Activated naive CD4-positive, alpha-beta T cell treated with anti-CD3 and anti-CD28 coated beads, Interleukin-2, amount 10 ng/mL, durations not matched to agents 7 days and 5 days (primary cell): ENCODE data around the gene SERPINB8.

ENCODE experiments used
- CTCF ChIA-PET: fragments of 350-600 bp; sonication (Branson Sonifier 250); formaldehyde crosslinking; loops from one replicate; lab custom pipeline; 2021; ENCODE audit warnings: antibody characterized with exemption; lab: Charles Lee
- DNase-seq: peaks from one replicate; pipeline ENCODE4 v3.0.0-alpha.2; 2020
- H3K27ac Mint-ChIP-seq: one replicate; pipeline ENCODE4 v1.8.0; 2021; ENCODE audit warnings: mild to moderate bottlenecking, moderate library complexity, mixed read lengths
- H3K27me3 Mint-ChIP-seq: one replicate; pipeline ENCODE4 v1.8.0; 2021; ENCODE audit warnings: mild to moderate bottlenecking, mixed read lengths
- H3K36me3 Mint-ChIP-seq: one replicate; pipeline ENCODE4 v1.8.0; 2021; ENCODE audit warnings: mixed read lengths
- H3K4me1 Mint-ChIP-seq: one replicate; pipeline ENCODE4 v1.8.0; 2021; ENCODE audit warnings: mixed read lengths
- H3K4me3 Mint-ChIP-seq: one replicate; pipeline ENCODE4 v1.8.0; 2021; ENCODE audit warnings: mild to moderate bottlenecking, moderate library complexity, mixed read lengths
- H3K9me3 Mint-ChIP-seq: one replicate; pipeline ENCODE4 v1.8.0; 2021; ENCODE audit warnings: mixed read lengths

The SERPINB8 gene

DNA sequence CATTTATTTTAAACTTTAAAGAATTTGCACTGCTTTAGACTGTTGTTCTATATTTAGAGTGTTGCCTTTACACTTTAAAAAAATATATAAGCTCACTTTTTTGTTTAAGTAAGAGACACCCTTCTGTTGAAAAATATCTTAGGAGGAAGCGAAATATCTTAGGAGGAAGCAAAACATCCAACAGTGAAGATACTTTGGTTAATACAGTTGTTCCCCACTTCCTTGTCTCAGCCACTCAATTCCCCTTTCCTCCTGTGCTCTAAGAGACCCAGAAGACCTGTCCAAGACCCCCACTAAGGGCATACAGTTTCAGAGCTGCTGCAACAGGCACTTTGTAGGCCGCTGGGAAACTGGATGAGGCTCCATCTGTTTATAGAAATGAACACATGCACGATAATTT lies 5.7 kb downstream of the SERPINB8 start:
- no peak overlapping the region for H3K4me3 Mint-ChIP-seq
- H3K36me3 Mint-ChIP-seq, result no peaks in the 10 kb centered on the region
- H3K27ac Mint-ChIP-seq, result no peak overlapping the region
- H3K9me3 Mint-ChIP-seq, result no peaks in the 10 kb centered on the region
- no peaks in the 10 kb centered on the region for H3K27me3 Mint-ChIP-seq
- CTCF ChIA-PET, result interaction anchor here (1.0 to 5.0 kb wide), 7 partner anchors 9 to 461 kb away, joined by 3 to 56 read pairs (median 7); partner anchors contain the start of gene HMSD
- peaks cover 21% of the 10 kb centered on the region for H3K4me1 Mint-ChIP-seq
- no peak for DNase-seq

DNA sequence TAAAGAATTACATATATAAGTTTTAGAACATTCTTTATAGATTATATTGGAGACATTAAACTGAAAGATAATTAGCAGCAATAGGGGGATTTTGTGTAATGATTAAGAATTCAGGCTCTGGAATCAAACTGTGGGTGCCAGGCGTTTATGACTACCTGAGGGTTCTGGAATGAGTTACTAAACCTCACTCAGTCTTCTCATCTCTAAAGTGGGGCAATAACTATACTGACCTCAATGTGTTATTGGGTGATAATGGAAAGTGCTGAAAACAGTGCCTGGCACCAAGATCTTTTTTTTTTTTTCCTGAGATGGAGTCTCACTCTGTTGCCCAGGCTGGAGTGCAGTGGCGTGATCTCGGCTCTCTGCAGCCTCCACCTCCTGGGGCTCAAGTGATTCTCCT lies 7.2 kb downstream of the SERPINB8 start:
- Mint-ChIP-seq H3K9me3 (no peaks in the 10 kb centered on the region), H3K27me3 (no peaks in the 10 kb centered on the region), H3K27ac (no peak overlapping the region), H3K36me3 (no peaks in the 10 kb centered on the region), H3K4me3 (no peak overlapping the region), H3K4me1 (peaks cover 9% of the 10 kb centered on the region)
- no peak for DNase-seq
- CTCF ChIA-PET, result interaction anchor here (5.0 kb wide), 1 partner anchor 14 kb away, joined by 56 read pairs; no protein-coding TSS in a partner anchor

DNA sequence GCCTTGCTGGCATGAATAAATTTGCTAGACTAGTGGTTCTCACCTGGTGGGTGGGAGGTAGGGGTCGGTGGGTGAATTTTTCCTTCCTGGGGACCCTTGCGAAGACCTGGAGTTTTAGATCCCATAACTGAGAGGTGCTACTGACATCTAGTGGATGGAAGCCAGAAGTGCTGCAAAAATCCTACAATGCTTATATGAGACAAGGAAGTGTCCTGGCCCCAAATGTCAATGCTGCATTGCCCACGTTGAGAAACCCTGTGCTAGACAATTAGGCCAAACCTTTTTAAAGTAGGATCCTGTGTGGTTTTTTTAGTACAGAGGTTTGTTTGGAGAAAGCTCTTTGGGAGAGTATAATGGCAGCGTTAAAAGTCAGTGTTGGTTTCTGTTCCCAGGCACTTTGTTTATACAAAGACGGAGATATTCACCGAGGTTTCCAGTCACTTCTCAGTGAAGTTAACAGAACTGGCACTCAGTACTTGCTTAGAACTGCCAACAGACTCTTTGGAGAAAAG lies 9.6 kb downstream of the SERPINB8 start:
- Mint-ChIP-seq H3K9me3 (no peaks in the 10 kb centered on the region), H3K27ac (no peak overlapping the region), H3K4me3 (no peak overlapping the region), H3K36me3 (no peaks in the 10 kb centered on the region), H3K27me3 (no peaks in the 10 kb centered on the region), H3K4me1 (peaks cover 9% of the 10 kb centered on the region)
- peak; percentile 52 for DNase-seq
- CTCF ChIA-PET, result interaction anchor here (0.6 to 1.0 kb wide), 4 partner anchors 18 to 460 kb away, joined by 3 read pairs; no protein-coding TSS in a partner anchor

DNA sequence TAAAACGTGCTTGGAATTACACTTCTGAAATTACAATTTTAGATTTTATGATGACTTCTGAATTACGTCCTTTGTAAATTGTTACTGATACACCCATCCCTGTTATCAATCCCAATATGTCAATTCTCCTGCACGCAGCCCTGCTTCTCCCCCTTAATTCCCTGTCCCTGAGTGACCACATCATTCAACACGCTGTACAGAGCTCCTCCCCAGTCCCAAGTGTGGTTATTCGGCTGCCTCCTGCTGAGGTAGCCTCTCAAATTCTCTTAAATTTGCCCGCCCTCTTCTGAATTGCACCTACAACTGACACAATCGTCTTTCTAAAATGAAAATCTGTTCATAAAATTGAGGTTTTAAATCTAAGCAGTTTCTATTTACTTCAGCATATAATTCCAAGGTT lies 10.1 kb downstream of the SERPINB8 start:
- H3K4me3 Mint-ChIP-seq, result no peak overlapping the region
- H3K4me1 Mint-ChIP-seq, result peaks cover 9% of the 10 kb centered on the region
- no peaks in the 10 kb centered on the region for H3K36me3 Mint-ChIP-seq
- no peaks in the 10 kb centered on the region for H3K27me3 Mint-ChIP-seq
- CTCF ChIA-PET, result interaction anchor here (0.6 to 1.0 kb wide), 4 partner anchors 19 to 461 kb away, joined by 3 read pairs; no protein-coding TSS in a partner anchor
- no peak for DNase-seq
- H3K9me3 Mint-ChIP-seq, result no peaks in the 10 kb centered on the region
- H3K27ac Mint-ChIP-seq, result no peak overlapping the region

DNA sequence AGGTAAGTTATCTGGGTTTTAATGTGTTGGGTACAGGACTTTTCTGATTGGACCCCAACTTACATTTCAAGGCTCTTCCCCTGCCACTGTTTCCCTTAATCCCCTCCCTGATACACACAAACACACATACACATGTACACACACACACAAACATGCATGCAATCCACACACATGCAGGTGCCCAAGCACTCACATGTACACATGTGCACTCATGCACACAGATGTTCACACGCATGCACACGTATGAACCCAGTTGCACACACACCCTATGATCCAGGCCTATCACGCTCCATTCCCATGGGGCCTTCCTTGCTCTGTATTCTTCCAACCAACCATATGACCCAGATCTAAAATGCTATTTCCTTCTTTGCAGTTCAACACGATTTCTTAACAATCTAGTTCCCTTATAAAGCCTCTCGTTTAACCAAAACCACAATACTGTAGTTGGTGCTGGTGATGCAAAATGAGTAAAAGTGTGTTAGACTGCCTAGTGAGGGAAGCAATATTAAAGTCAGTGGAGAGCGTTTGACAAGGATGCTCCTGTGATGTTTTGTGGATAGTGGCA lies 11.1 kb downstream of the SERPINB8 start:
- Mint-ChIP-seq H3K36me3 (no peaks in the 10 kb centered on the region), H3K9me3 (no peaks in the 10 kb centered on the region), H3K27me3 (no peaks in the 10 kb centered on the region), H3K27ac (no peak overlapping the region), H3K4me3 (no peak overlapping the region), H3K4me1 (peaks cover 9% of the 10 kb centered on the region)
- DNase-seq, result no peak
- CTCF ChIA-PET, result interaction anchor here (0.9 to 1.1 kb wide), 2 partner anchors 14 to 45 kb away, joined by 3 read pairs; no protein-coding TSS in a partner anchor

DNA sequence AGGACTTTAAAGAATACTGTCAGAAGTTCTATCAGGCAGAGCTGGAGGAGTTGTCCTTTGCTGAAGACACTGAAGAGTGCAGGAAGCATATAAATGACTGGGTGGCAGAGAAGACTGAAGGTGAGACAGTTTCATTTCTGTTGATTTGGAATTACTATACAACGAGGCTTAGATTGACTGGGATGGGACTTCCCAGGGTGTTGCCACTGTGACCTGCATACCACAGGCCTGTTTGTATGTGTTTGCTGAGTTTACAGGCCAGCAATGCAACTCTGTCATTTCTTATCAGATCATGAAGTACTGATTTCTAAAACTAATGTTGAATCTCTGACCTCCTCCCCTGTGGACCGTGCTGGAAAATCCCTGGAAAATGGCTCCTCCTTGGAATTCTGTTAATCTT lies 11.8 kb downstream of the SERPINB8 start:
- no peak for DNase-seq
- Mint-ChIP-seq H3K27ac (no peak overlapping the region), H3K27me3 (no peaks in the 10 kb centered on the region), H3K4me3 (no peak overlapping the region), H3K4me1 (peaks cover 9% of the 10 kb centered on the region), H3K36me3 (no peaks in the 10 kb centered on the region), H3K9me3 (no peaks in the 10 kb centered on the region)
- CTCF ChIA-PET, result interaction anchor here (0.9 to 1.1 kb wide), 2 partner anchors 13 to 46 kb away, joined by 3 read pairs; no protein-coding TSS in a partner anchor

DNA sequence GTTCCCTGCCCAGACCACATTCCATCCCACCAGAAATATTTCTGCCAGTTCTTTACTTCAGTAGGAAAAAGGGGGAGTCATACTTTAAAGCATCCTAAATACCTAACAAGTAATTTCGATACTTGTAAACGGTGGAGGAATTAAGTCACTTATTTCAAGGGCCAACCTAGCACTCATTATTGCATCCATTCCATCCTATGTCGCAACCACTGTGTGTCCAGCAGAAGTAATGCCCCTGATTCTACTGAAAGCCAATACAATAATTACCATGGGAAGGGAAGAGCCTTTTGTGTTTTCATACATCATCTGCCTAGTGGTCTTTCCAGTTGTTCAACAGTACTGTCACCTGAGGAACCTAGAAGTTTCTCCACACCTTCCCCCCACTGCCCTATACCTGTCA lies 12.5 kb downstream of the SERPINB8 start:
- H3K27ac Mint-ChIP-seq, result no peak overlapping the region
- CTCF ChIA-PET, result interaction anchor here (1.0 kb wide), 1 partner anchor 19 kb away, joined by 3 read pairs; no protein-coding TSS in a partner anchor
- DNase-seq, result no peak
- H3K4me3 Mint-ChIP-seq, result no peak overlapping the region
- H3K9me3 Mint-ChIP-seq, result no peaks in the 10 kb centered on the region
- peaks cover 9% of the 10 kb centered on the region for H3K4me1 Mint-ChIP-seq
- H3K27me3 Mint-ChIP-seq, result no peaks in the 10 kb centered on the region
- no peaks in the 10 kb centered on the region for H3K36me3 Mint-ChIP-seq

DNA sequence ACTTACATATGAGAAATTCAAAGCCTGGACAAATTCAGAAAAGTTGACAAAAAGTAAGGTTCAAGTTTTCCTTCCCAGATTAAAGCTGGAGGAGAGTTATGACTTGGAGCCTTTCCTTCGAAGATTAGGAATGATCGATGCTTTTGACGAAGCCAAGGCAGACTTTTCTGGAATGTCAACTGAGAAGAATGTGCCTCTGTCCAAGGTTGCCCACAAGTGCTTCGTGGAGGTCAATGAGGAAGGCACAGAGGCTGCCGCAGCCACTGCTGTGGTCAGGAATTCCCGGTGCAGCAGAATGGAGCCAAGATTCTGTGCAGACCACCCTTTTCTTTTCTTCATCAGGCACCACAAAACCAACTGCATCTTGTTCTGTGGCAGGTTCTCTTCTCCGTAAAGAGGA lies 17.0 kb downstream of the SERPINB8 start:
- no peak overlapping the region for H3K4me3 Mint-ChIP-seq
- H3K36me3 Mint-ChIP-seq, result no peaks in the 10 kb centered on the region
- H3K9me3 Mint-ChIP-seq, result no peaks in the 10 kb centered on the region
- H3K4me1 Mint-ChIP-seq, result no peaks in the 10 kb centered on the region
- H3K27me3 Mint-ChIP-seq, result no peaks in the 10 kb centered on the region
- H3K27ac Mint-ChIP-seq, result no peak overlapping the region
- CTCF ChIA-PET, result interaction anchor here (1.9 kb wide), 1 partner anchor 23 kb away, joined by 7 read pairs; no protein-coding TSS in a partner anchor
- no peak for DNase-seq

DNA sequence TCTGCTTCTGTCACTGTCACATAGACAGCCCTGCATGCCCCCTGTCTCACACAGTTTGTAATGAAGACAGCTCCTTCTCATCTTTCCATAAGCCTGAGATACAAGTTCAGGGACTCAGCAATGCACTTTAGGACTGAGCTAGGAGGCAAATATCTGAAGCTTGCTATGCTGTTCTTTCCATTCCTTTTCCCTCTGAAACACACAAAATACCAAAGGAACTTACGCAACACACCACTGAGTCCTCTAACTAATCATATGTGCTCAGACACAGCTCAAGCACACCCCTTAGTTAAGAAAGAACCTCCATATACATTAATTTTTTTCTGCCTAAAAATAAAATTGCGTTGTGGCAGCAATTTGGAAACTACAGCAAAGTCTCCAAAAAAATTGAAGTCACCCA lies 17.9 kb downstream of the SERPINB8 start:
- CTCF ChIA-PET, result interaction anchor here (1.9 kb wide), 1 partner anchor 24 kb away, joined by 7 read pairs; no protein-coding TSS in a partner anchor
- no peak for DNase-seq
- no peak overlapping the region for H3K27ac Mint-ChIP-seq

DNA sequence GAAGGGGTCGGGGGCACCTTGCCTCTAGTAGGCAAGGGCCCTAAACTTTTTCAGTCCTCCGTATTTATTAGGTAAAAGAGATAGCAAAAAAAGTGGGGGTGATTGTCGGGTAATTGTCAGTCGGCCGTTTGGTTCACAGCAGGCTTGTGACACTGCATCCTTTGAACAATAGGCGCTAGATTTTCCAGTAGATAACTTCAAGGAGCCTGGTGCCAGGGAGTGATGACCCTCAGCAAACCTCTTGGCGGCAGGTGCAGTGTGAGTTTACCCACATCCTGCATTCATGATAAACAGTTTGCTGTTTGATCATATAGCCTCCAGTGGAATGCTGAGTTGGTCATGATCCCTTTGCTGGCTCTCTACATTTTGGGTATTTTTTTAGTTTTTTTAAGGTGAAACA lies 22.9 kb downstream of the SERPINB8 start:
- Mint-ChIP-seq H3K9me3 (peaks cover 16% of the 10 kb centered on the region), H3K4me1 (peaks cover 7% of the 10 kb centered on the region), H3K27me3 (no peaks in the 10 kb centered on the region), H3K4me3 (no peak overlapping the region), H3K27ac (no peak overlapping the region), H3K36me3 (no peaks in the 10 kb centered on the region)
- DNase-seq, result no peak
- CTCF ChIA-PET, result no interaction called here

More for the DNA sequence above, 17.9 kb downstream of the SERPINB8 start:
- H3K27me3 Mint-ChIP-seq, result no peaks in the 10 kb centered on the region
- H3K9me3 Mint-ChIP-seq, result no peaks in the 10 kb centered on the region
- no peaks in the 10 kb centered on the region for H3K36me3 Mint-ChIP-seq
- H3K4me1 Mint-ChIP-seq, result peaks cover 4% of the 10 kb centered on the region
- no peak overlapping the region for H3K4me3 Mint-ChIP-seq

DNA sequence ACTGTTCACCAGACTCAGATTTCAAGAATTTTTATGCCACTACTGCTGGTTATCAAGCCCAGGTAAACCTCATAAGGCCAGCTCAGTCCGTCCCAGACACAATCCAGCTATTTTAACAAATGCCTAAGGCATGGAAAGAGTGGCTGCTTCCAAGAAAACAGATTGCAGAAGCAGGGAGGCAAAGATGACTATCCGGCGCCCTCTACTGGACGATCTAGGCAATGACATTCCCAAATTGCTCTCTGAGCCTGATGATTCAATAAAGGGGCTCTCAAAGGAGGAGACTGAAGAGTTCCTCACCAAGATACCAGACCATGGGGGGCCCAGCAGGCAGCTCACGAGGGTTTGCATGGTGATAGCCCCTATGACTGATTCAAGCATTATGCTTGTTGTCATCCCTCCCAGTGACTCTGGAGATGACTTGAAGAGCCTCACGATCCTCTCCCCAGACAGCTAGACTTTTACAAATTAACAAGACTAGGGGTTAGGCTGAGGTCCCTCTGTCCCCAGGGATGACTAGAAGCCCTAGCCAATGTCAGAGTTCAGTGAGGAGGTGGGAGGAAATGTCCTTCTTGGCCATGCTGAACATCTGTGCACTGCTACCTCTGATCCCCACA lies 25.0 kb downstream of the SERPINB8 start:
- Mint-ChIP-seq H3K27me3 (no peaks in the 10 kb centered on the region), H3K36me3 (no peaks in the 10 kb centered on the region), H3K4me3 (no peak overlapping the region), H3K9me3 (peaks cover 16% of the 10 kb centered on the region), H3K27ac (no peak overlapping the region), H3K4me1 (peaks cover 7% of the 10 kb centered on the region)
- DNase-seq, result peak; percentile 61
- CTCF ChIA-PET, result interaction anchor here (0.6 to 3.5 kb wide), 9 partner anchors 10 to 492 kb away, joined by 3 to 20 read pairs (median 3); no protein-coding TSS in a partner anchor

DNA sequence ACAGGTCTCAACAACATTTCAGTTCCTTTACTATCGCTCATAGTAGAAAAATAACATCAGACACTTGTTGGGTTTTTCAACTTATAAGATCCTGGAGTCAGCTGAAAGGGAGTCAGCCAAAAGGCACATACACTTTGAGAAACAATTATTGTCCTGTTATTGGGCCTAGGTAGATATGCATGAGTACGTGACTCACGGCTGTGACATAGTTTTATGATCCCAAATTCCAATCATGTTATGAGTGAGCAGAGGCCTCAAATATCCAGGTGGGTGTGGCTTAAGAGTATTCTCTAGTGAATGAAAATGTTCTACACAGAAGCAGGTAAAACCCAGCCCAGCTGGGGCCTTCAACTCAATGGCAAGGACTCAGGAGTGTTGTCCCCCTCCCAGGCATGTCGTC lies 27.2 kb downstream of the SERPINB8 start:
- no peak overlapping the region for H3K27ac Mint-ChIP-seq
- CTCF ChIA-PET, result interaction anchor here (1.2 to 1.3 kb wide), 3 partner anchors 12 to 33 kb away, joined by 3 to 4 read pairs (median 4); no protein-coding TSS in a partner anchor
- peaks cover 7% of the 10 kb centered on the region for H3K4me1 Mint-ChIP-seq
- H3K4me3 Mint-ChIP-seq, result no peak overlapping the region
- peaks cover 16% of the 10 kb centered on the region for H3K9me3 Mint-ChIP-seq
- peaks cover 6% of the 10 kb centered on the region for H3K27me3 Mint-ChIP-seq
- no peaks in the 10 kb centered on the region for H3K36me3 Mint-ChIP-seq
- DNase-seq, result no peak

DNA sequence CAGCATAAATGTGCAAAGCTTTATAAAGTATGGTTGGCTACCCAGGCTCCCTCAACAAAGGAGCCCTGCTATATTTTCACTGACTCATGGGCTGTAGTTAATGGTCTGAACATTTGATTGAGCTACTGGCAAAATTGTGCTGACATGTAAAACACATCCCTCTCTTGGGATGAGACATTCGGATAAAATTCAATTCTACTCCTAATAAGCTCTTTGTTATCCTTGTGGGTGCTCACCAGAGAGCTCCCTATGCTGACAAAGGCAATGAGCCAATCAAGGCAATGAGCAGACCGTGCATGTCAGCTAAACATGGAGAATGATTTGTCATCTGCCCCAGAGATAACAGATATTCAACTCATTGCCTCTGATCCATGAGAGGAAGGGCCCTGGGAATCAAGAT lies 27.7 kb downstream of the SERPINB8 start:
- CTCF ChIA-PET, result interaction anchor here (0.5 to 1.3 kb wide), 3 partner anchors 21 to 420 kb away, joined by 3 to 4 read pairs (median 3); no protein-coding TSS in a partner anchor
- Mint-ChIP-seq H3K4me1 (peaks cover 4% of the 10 kb centered on the region), H3K36me3 (no peaks in the 10 kb centered on the region), H3K27ac (no peak overlapping the region), H3K27me3 (peaks cover 10% of the 10 kb centered on the region), H3K9me3 (peaks cover 16% of the 10 kb centered on the region), H3K4me3 (no peak overlapping the region)
- DNase-seq, result no peak

DNA sequence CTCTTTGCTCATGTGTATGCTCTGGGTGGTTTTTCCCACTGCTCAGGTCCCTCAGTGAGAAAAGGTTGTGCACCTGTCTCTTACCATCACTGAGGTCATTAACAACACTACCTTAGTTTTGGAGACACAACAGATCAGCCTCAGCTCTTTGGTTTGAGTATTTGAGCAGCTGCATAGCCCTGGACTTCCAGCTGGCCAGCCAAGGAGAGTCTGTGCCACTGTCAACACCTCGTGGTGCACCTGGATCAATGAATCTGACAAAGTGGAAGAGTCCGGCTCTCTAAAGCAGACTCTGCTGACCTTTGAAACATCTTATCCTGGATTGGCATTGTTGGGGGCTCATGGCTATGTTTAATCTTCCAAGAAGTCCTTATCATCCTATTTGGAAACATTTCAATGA lies 30.0 kb downstream of the SERPINB8 start:
- H3K27ac Mint-ChIP-seq, result no peak overlapping the region
- peaks cover 21% of the 10 kb centered on the region for H3K27me3 Mint-ChIP-seq
- CTCF ChIA-PET, result interaction anchor here (1.3 kb wide), 1 partner anchor 20 kb away, joined by 3 read pairs; no protein-coding TSS in a partner anchor
- H3K4me3 Mint-ChIP-seq, result no peak overlapping the region
- no peaks in the 10 kb centered on the region for H3K4me1 Mint-ChIP-seq
- DNase-seq, result no peak
- H3K36me3 Mint-ChIP-seq, result no peaks in the 10 kb centered on the region
- H3K9me3 Mint-ChIP-seq, result peaks cover 16% of the 10 kb centered on the region
